H1 (cell line): ENCODE measurements around the gene WDR12. TPM values are rescaled to one million over a fixed set of nuclear protein-coding genes. Genes with fewer than 3 reads are reported as not detected.

Source experiments
- CTCF ChIA-PET: fragments of 300-600 bp; sonication (Branson Sonifier 250); formaldehyde crosslinking; loops from one replicate; lab custom pipeline; 2021; ENCODE audit not compliant: partially characterized antibody; lab: Charles Lee
- POLR2A ChIA-PET: fragments of 300-600 bp; sonication (Branson Sonifier 250); formaldehyde crosslinking; loops from one replicate; lab custom pipeline; 2021; ENCODE audit warnings: inconsistent platforms; ENCODE audit not compliant: partially characterized antibody; lab: Charles Lee
- DNase-seq, 2 experiments: peaks; one replicate each; pipeline versions ENCODE4 v3.0.0 to v3.0.0-alpha.2; 2010 to 2022; ENCODE audit warnings: low spot score in 2 of 2, low read depth in 1 of 2, mixed read lengths in 1 of 2
- FAIRE-seq: peaks from 2 replicates; lab custom pipeline; 2011; peaks lifted over from hg19 to GRCh38; lab: Jason Lieb, UNC
- H2AFZ ChIP-seq: 2 replicates; pipeline ENCODE4 v1.8.1; 2012; ENCODE audit warnings: low read length, inconsistent platforms
- H2AK5ac ChIP-seq: 2 replicates; pipeline ENCODE4 v1.6.1; 2013; ENCODE audit warnings: low read depth, low read length
- H2BK120ac ChIP-seq: replicated peaks from 2 replicates; pipeline ENCODE3; 2013; ENCODE audit warnings: low read depth, low read length, inconsistent platforms
- H2BK12ac ChIP-seq: 2 replicates; pipeline ENCODE4 v1.6.1; 2013; ENCODE audit warnings: low read depth, low read length
- H2BK15ac ChIP-seq: 2 replicates; pipeline ENCODE4 v1.6.1; 2013; ENCODE audit warnings: low read length
- H2BK20ac ChIP-seq: 2 replicates; pipeline ENCODE4 v1.6.1; 2013; ENCODE audit warnings: low read length
- H2BK5ac ChIP-seq: 2 replicates; pipeline ENCODE4 v1.6.1; 2013; ENCODE audit warnings: low read depth, low read length
- H3K14ac ChIP-seq: 2 replicates; pipeline ENCODE4 v1.6.1; 2013; ENCODE audit warnings: inconsistent platforms; ENCODE audit not compliant: insufficient read length
- H3K18ac ChIP-seq: 2 replicates; pipeline ENCODE4 v1.6.1; 2013; ENCODE audit warnings: low read length; ENCODE audit errors: extremely low read depth
- H3K23ac ChIP-seq: 2 replicates; pipeline ENCODE4 v1.6.1; 2013; ENCODE audit warnings: inconsistent platforms; ENCODE audit not compliant: insufficient read length
- H3K23me2 ChIP-seq: 2 replicates; pipeline ENCODE4 v1.6.1; 2013; ENCODE audit warnings: low read depth, low read length
- H3K27ac ChIP-seq: 2 replicates; pipeline ENCODE4 v1.6.1; 2011; ENCODE audit warnings: low read depth, low read length, inconsistent platforms
- H3K27me3 ChIP-seq, 4 experiments: replicated peaks in 1 of 4; 1 replicate in 1 of 4; 2 replicates in 3 of 4; pipeline versions ENCODE4 v1.6.1 to v1.8.1; 2011 to 2013; ENCODE audit warnings: low read length in 3 of 4, mild to moderate bottlenecking in 3 of 4, inconsistent platforms in 2 of 4, mixed read lengths in 2 of 4, moderate library complexity in 1 of 4; ENCODE audit not compliant: control insufficient read depth in 3 of 4, insufficient read depth in 3 of 4; ENCODE audit errors: extremely low read depth in 1 of 4
- H3K36me3 ChIP-seq, 4 experiments: 2 replicates each; pipeline versions ENCODE4 v1.6.1 to v1.8.1; 2011 to 2013; ENCODE audit warnings: mild to moderate bottlenecking in 4 of 4, low read length in 3 of 4, moderate library complexity in 2 of 4, control low read depth in 1 of 4, inconsistent platforms in 1 of 4; ENCODE audit not compliant: insufficient read depth in 4 of 4, control insufficient read depth in 2 of 4
- H3K4ac ChIP-seq: replicated peaks from 2 replicates; pipeline ENCODE3; 2013; ENCODE audit warnings: low read length, low read depth, mixed read lengths, inconsistent platforms; ENCODE audit not compliant: insufficient read length
- H3K4me1 ChIP-seq, 4 experiments: replicated peaks in 1 of 4; 1 replicate in 1 of 4; 2 replicates in 3 of 4; pipeline versions ENCODE4 v1.6.1 to v1.8.1; 2011 to 2013; ENCODE audit warnings: low read length in 3 of 4, inconsistent platforms in 2 of 4, mixed read lengths in 1 of 4; ENCODE audit not compliant: insufficient read depth in 4 of 4, control insufficient read depth in 3 of 4
- H3K4me2 ChIP-seq, 2 experiments: 2 replicates each; pipeline versions ENCODE4 v1.6.1 to v1.8.1; 2011 to 2013; ENCODE audit warnings: low read depth in 2 of 2, low read length in 2 of 2, control low read depth in 1 of 2, inconsistent platforms in 1 of 2, mild to moderate bottlenecking in 1 of 2; ENCODE audit not compliant: insufficient read depth in 1 of 2
- H3K4me3 ChIP-seq, 4 experiments: fragments of 200-600, 300-600 bp in 1 of 4; sonication (generic), shearing (Covaris generic), sonication (Bioruptor Twin) in 1 of 4; 2 replicates each; pipeline versions ENCODE4 v1.5.1 to v1.8.1; 2011 to 2016; ENCODE audit warnings: low read length in 4 of 4, low read depth in 3 of 4, control low read depth in 2 of 4, inconsistent platforms in 2 of 4, mild to moderate bottlenecking in 2 of 4, mixed read lengths in 1 of 4, moderate library complexity in 1 of 4; ENCODE audit not compliant: insufficient read depth in 2 of 4; ENCODE audit errors: extremely low read depth in 1 of 4
- H3K56ac ChIP-seq: replicated peaks from 2 replicates; pipeline ENCODE3; 2013; ENCODE audit warnings: low read depth, mild to moderate bottlenecking, mixed read lengths, low read length, inconsistent platforms; ENCODE audit not compliant: insufficient read length
- H3K79me1 ChIP-seq: 2 replicates; pipeline ENCODE4 v1.6.1; 2013; ENCODE audit warnings: low read depth, low read length, control low read depth
- H3K79me2 ChIP-seq, 2 experiments: 2 replicates each; pipeline versions ENCODE4 v1.6.1 to v1.8.1; 2012 to 2013; ENCODE audit warnings: low read length in 2 of 2, mild to moderate bottlenecking in 2 of 2, inconsistent platforms in 1 of 2; ENCODE audit not compliant: insufficient read depth in 2 of 2, control insufficient read depth in 1 of 2
- H3K9ac ChIP-seq, 4 experiments: replicated peaks in 1 of 4; 1 replicate in 1 of 4; 2 replicates in 3 of 4; pipeline versions ENCODE4 v1.6.1 to v1.8.1; 2011 to 2013; ENCODE audit warnings: low read depth in 3 of 4, low read length in 3 of 4, control low read depth in 2 of 4, mild to moderate bottlenecking in 2 of 4, moderate library complexity in 2 of 4, inconsistent platforms in 1 of 4; ENCODE audit errors: extremely low read depth in 1 of 4
- H3K9me3 ChIP-seq, 2 experiments: 2 replicates each; pipeline versions ENCODE4 v1.6.1 to v1.8.1; 2012 to 2013; ENCODE audit warnings: mild to moderate bottlenecking in 2 of 2, moderate library complexity in 2 of 2, control low read depth in 1 of 2, inconsistent platforms in 1 of 2, low read depth in 1 of 2, low read length in 1 of 2, mixed read lengths in 1 of 2; ENCODE audit not compliant: insufficient read depth in 2 of 2
- H4K20me1 ChIP-seq, 2 experiments: replicated peaks in 1 of 2; 2 replicates each; pipeline versions ENCODE3 to v1.8.1; 2011 to 2013; ENCODE audit warnings: inconsistent platforms in 2 of 2, low read length in 2 of 2, mild to moderate bottlenecking in 1 of 2; ENCODE audit not compliant: insufficient read depth in 2 of 2, control insufficient read depth in 1 of 2
- H4K5ac ChIP-seq: 2 replicates; pipeline ENCODE4 v1.6.1; 2013; ENCODE audit warnings: low read length, low read depth, mixed read lengths, inconsistent platforms; ENCODE audit not compliant: insufficient read length
- H4K8ac ChIP-seq: 2 replicates; pipeline ENCODE4 v1.8.0; 2013; ENCODE audit warnings: mild to moderate bottlenecking, moderate library complexity, low read length, inconsistent platforms; ENCODE audit not compliant: insufficient read depth; ENCODE audit errors: extremely low read depth
- H4K91ac ChIP-seq: replicated peaks from 2 replicates; pipeline ENCODE3; 2013; ENCODE audit warnings: low read length, mixed read lengths, inconsistent platforms; ENCODE audit not compliant: insufficient read length
- BACH1 ChIP-seq: IDR thresholded peaks from 2 replicates; pipeline ENCODE4 v1.6.1; 2012; ENCODE audit warnings: low read length, improper control_type of control experiment
- CHD1 ChIP-seq: IDR thresholded peaks from 2 replicates; pipeline ENCODE4 v1.6.1; 2012; ENCODE audit warnings: low read depth, low read length, improper control_type of control experiment
- CHD2 ChIP-seq: IDR thresholded peaks from 2 replicates; pipeline ENCODE4 v1.6.1; 2012; ENCODE audit warnings: low read length, improper control_type of control experiment
- CREB1 ChIP-seq: IDR thresholded peaks from 2 replicates; pipeline ENCODE4 v1.6.1; 2012; ENCODE audit warnings: inconsistent platforms
- HDAC6 ChIP-seq: IDR thresholded peaks from one replicate; pipeline ENCODE4 v1.7.1; 2012; ENCODE audit warnings: low read depth, mild to moderate bottlenecking, inconsistent platforms, low read length, moderate library complexity
- KDM1A ChIP-seq: fragments of 200-600, 300-600 bp; sonication (generic); IDR thresholded peaks from 2 replicates; pipeline ENCODE4 v1.7.1; 2016; ENCODE audit warnings: mild to moderate bottlenecking, low read length, borderline replicate concordance
- POU5F1 ChIP-seq: IDR thresholded peaks from 2 replicates; pipeline ENCODE4 v1.6.1; 2011; ENCODE audit warnings: low read depth, mild to moderate bottlenecking, low read length, moderate library complexity
- RXRA ChIP-seq: IDR thresholded peaks from 2 replicates; pipeline ENCODE4 v1.6.1; 2011; ENCODE audit warnings: low read depth, mild to moderate bottlenecking, low read length, moderate library complexity; ENCODE audit not compliant: insufficient read depth
- SIRT6 ChIP-seq: IDR thresholded peaks from one replicate; pipeline ENCODE4 v1.7.1; 2012; ENCODE audit warnings: low read length, inconsistent platforms
- SP2 ChIP-seq: IDR thresholded peaks from 2 replicates; pipeline ENCODE4 v1.6.1; 2012; ENCODE audit warnings: mild to moderate bottlenecking, low read length, inconsistent platforms
- TAF7 ChIP-seq: optimal IDR thresholded peaks from 2 replicates; pipeline ENCODE3; 2011; ENCODE audit warnings: low read depth, mild to moderate bottlenecking, inconsistent platforms, low read length, moderate library complexity, borderline replicate concordance
- TEAD4 ChIP-seq: IDR thresholded peaks from 2 replicates; pipeline ENCODE4 v1.6.1; 2012; ENCODE audit warnings: low read depth, low read length, inconsistent platforms, mixed read lengths
- YY1 ChIP-seq: IDR thresholded peaks from 2 replicates; pipeline ENCODE4 v1.6.1; 2011; ENCODE audit warnings: low read depth, mild to moderate bottlenecking, low read length
- WGBS, 2 experiments: shearing (Covaris generic) in 1 of 2; methylation state at CpG; one replicate each; pipeline versions ENCODE4 v1.1.6 to v1.1.7; 2013 to 2015; ENCODE audit warnings: low lambda C conversion rate in 2 of 2, mixed read lengths in 2 of 2, inconsistent platforms in 1 of 2, low coverage in 1 of 2, missing lambda C conversion rate in 1 of 2; ENCODE audit not compliant: insufficient replicate concordance in 2 of 2, insufficient coverage in 1 of 2, insufficient read length in 1 of 2; ENCODE audit errors: extremely low coverage in 1 of 2, missing lambda C conversion rate in 1 of 2; 5-methylcytosine and 5-hydroxymethylcytosine counted together
- polyA plus RNA-seq, 7 experiments: library from polyadenylated mRNA; depleted of rRNA in 3 of 7; stranded (reverse) in 5 of 7; unstranded in 2 of 7; fragments of >200 nt in 5 of 7; fragments of 200-250 nt in 2 of 7; gene quantifications; 1 replicate in 5 of 7; 2 replicates in 1 of 7; 4 replicates in 1 of 7; pipeline versions ENCODE4 v1.2.1 to v1.2.3, GENCODE V29; 2011 to 2013; ENCODE audit warnings: missing spikeins in 2 of 7, mixed read lengths in 2 of 7
- total RNA-seq: library from RNA; stranded (reverse); fragmentation: NEBNext Ultra II Directional; extraction: Animal tissue kit (Norgen Biotek cat#: 25700); gene quantifications from 2 replicates; pipeline ENCODE4 v1.2.1, GENCODE V29; 2021

Gene WDR12
- total and polyA plus RNA-seq, 2 of the 8 experiments (the other 6 are each of a cell fraction or from before 2014, with no cell fraction given) = 25.0 to 183 TPM

DNA sequence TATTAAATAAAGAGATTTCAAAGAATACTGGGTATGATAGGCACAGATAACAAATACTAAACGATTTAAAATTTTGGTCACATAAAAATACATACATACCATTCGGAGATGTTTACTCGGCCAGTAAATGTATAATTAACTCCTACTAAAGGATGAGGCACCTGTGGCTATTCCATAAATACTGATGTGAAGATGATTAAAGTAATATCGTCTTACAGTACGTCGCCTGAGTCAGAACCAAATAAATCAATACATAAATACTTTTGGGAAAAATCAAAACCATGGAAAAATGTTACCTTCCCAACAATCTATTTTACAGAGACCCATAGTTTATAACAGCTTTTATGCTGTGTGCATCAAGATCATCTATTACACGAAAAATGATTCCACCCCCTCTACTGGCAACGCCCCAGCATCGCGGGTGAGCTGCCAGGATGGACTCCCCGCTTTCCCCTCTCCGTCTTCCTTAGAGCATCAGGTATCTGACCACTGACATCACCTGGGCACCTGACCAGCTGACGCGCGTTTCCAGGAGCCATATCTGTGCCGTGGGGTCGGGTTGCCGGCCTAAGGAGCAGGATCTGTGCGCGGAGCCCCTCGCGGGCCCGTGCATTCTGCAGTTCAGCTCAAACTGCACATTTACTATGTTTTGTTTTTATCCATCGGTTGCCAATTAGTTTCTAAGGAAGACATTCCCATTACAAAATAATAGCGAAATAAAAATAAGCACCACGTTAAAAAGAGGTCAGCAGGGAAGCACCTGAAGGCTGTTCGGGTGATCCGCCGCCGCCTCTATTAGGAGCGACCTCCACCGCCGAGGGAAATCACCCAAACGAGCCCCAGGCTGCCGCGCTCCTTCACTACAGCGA, 40.8 kb downstream of the WDR12 start:
- no peak overlapping the region; the same call in 1 of the 2 replicates for H3K18ac ChIP-seq
- H3K4ac ChIP-seq = no peak overlapping the region
- H3K14ac ChIP-seq = no peak overlapping the region
- no peaks in the 10 kb centered on the region for H3K79me1 ChIP-seq
- H2AFZ ChIP-seq = peak overlapping the region; percentile 6; the same call in 1 of the 2 replicates
- H3K56ac ChIP-seq = no peak overlapping the region
- no peak overlapping the region for H4K91ac ChIP-seq
- H3K27ac ChIP-seq = 0 out of 2 replicates have a peak overlapping the region, but pooled peaks have one; percentile 39
- peak overlapping the region in 2 of 4 experiments; percentile 58 to 63; a peak in 4 of 7 replicates for H3K9ac ChIP-seq
- ChIA-PET CTCF (interaction anchor here (0.6 to 2.4 kb wide), 9 partner anchors 9 to 449 kb away, joined by 3 to 10 read pairs (median 3); no protein-coding TSS in a partner anchor), POLR2A (interaction anchor here (0.9 to 2.0 kb wide), 4 partner anchors 9 to 368 kb away, joined by 3 to 8 read pairs (median 5); partner anchors contain the start of genes CARF, CYP20A1 and WDR12)
- H3K23me2 ChIP-seq = peaks cover 2% of the 10 kb centered on the region; the same call in 1 of the 2 replicates
- H2BK120ac ChIP-seq = no peak overlapping the region
- no peaks in the 10 kb centered on the region for H3K79me2 ChIP-seq
- H4K5ac ChIP-seq = no peak overlapping the region
- no peak overlapping the region for H3K23ac ChIP-seq
- peak overlapping the region; percentile 66 to 74 for H3K4me2 ChIP-seq
- H3K27me3 ChIP-seq = no peaks in the 10 kb centered on the region
- no peak overlapping the region for H2BK12ac ChIP-seq
- H2BK15ac ChIP-seq = no peak overlapping the region
- H2BK20ac ChIP-seq = no peak overlapping the region
- no peaks in the 10 kb centered on the region for H4K20me1 ChIP-seq
- no peaks in the 10 kb centered on the region for H3K9me3 ChIP-seq
- no peak overlapping the region for H2AK5ac ChIP-seq
- 11% methylated on average over 37 of the region's 37 CpGs; no CpG with 5 or more reads in 1 of the 2 experiments for WGBS, 2 experiments
- no peaks in the 10 kb centered on the region for H3K4me1 ChIP-seq
- H4K8ac ChIP-seq = peak overlapping the region; percentile 90
- H3K4me3 ChIP-seq = peak overlapping the region; percentile 70 to 84 (median 74)
- DNase-seq (peak; percentile 50 to 83), FAIRE-seq (peak; percentile 89)
- H3K36me3 ChIP-seq = no peaks in the 10 kb centered on the region
- no peak overlapping the region for H2BK5ac ChIP-seq
- no peak for TF ChIP-seq RXRA
- TF ChIP-seq YY1 = peak; percentile 71
- no peak for TF ChIP-seq SIRT6
- TF ChIP-seq KDM1A = no peak
- TF ChIP-seq POU5F1 = no peak
- no peak for TF ChIP-seq CHD1
- TF ChIP-seq TAF7 = no peak
- no peak for TF ChIP-seq CHD2
- TF ChIP-seq HDAC6 = no peak
- no peak for TF ChIP-seq BACH1
- no peak for TF ChIP-seq SP2
- peak; percentile 77 for TF ChIP-seq CREB1
- no peak for TF ChIP-seq TEAD4
